ENCODE measurements around the gene DVL1.

DNA sequence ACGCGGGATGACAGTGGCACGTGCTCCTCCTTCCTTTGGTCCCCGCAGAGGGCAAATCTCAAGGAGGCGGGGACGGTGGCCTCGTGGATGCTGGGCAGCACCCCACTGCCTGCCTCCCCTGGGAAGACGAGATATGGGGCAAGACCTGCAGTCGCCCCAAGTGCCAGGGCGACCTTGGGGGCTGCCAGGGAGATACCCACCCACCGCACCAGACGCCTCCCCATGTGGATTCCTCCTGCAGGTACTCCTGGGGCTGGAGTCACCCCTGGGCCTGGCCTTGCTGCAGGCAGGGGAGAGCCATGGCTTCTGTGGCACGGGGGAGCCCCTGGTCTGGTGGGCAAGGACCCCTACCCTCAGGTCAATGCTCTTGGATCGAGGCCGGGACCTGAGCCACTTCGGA lies 31.6 kb upstream of the DVL1 start:
- TF ChIP-seq, protein P1, sequence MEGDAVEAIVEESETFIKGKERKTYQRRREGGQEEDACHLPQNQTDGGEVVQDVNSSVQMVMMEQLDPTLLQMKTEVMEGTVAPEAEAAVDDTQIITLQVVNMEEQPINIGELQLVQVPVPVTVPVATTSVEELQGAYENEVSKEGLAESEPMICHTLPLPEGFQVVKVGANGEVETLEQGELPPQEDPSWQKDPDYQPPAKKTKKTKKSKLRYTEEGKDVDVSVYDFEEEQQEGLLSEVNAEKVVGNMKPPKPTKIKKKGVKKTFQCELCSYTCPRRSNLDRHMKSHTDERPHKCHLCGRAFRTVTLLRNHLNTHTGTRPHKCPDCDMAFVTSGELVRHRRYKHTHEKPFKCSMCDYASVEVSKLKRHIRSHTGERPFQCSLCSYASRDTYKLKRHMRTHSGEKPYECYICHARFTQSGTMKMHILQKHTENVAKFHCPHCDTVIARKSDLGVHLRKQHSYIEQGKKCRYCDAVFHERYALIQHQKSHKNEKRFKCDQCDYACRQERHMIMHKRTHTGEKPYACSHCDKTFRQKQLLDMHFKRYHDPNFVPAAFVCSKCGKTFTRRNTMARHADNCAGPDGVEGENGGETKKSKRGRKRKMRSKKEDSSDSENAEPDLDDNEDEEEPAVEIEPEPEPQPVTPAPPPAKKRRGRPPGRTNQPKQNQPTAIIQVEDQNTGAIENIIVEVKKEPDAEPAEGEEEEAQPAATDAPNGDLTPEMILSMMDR (IDR thresholded peaks at IDR 0.05): no peak
- no peak for TF ChIP-seq NFYB (CRISPR knock-in tag; conservative IDR thresholded peaks at IDR 0.05; ENCODE audit: low read depth)

All from WTC11 (cell line).